NCI-H2029 (cell line): ENCODE data around the gene SAT1.
"Not testable (repeated sequence)": the region's sequence is repeated elsewhere in the genome, so short reads cannot be mapped to it uniquely, and the experiment has no call there.

Experiments
- DNase-seq: peaks from one replicate; lab custom pipeline; 2025; lab: John Stamatoyannopoulos, UW

SAT1 gene

GRCh38 chrX:23782863-23783588 lies at the start of gene SAT1:
Gene SAT1, plus strand, starts transcription at chrX:23783173. Its CDS starts 179 bp downstream, at chrX:23783352.
- peak; percentile 89 for DNase-seq

- DNase-seq = no peak
These were observed 46.9 kb upstream of the SAT1 start for GRCh38 chrX:23736030-23736429.

GRCh38 chrX:23737413-23737812 lies 45.6 kb upstream of the SAT1 start:
- no peak for DNase-seq

GRCh38 chrX:23742174-23742696 lies 40.7 kb upstream of the SAT1 start:
- no peak for DNase-seq

GRCh38 chrX:23742697-23743622 lies 40.0 kb upstream of the SAT1 start, which contains the start of gene ACOT9:
Gene ACOT9, minus strand, starts transcription at chrX:23743276. Its CDS starts 132 bp downstream, at chrX:23743144.
- peak; percentile 88 for DNase-seq

GRCh38 chrX:23743623-23743971 lies 39.4 kb upstream of the SAT1 start:
- not testable (repeated sequence) for DNase-seq

GRCh38 chrX:23745786-23746185 lies 37.2 kb upstream of the SAT1 start:
- no peak for DNase-seq

- no peak for DNase-seq
These were observed 33.8 kb upstream of the SAT1 start for GRCh38 chrX:23749129-23749528.

- no peak for DNase-seq
These were observed 33.4 kb upstream of the SAT1 start for GRCh38 chrX:23749576-23749975.

GRCh38 chrX:23752740-23753415 lies 30.1 kb upstream of the SAT1 start:
- DNase-seq = no peak

- DNase-seq = no peak
These were observed 28.3 kb upstream of the SAT1 start for GRCh38 chrX:23754664-23755063.

GRCh38 chrX:23756165-23756564 lies 26.8 kb upstream of the SAT1 start:
- peak; percentile 14 for DNase-seq

- no peak for DNase-seq
These were observed 23.2 kb upstream of the SAT1 start for GRCh38 chrX:23759821-23760220.

- DNase-seq = peak; percentile 50
These were observed 18.6 kb upstream of the SAT1 start for GRCh38 chrX:23764188-23764984.

- DNase-seq = no peak
These were observed 17.5 kb upstream of the SAT1 start for GRCh38 chrX:23765449-23765848.

- no peak for DNase-seq
These were observed 17.1 kb upstream of the SAT1 start for GRCh38 chrX:23765868-23766267.

GRCh38 chrX:23766650-23767551 lies 16.1 kb upstream of the SAT1 start:
- DNase-seq = no peak

- DNase-seq = no peak
These were observed 12.8 kb upstream of the SAT1 start for GRCh38 chrX:23770142-23770541.

GRCh38 chrX:23771086-23771485 lies 11.9 kb upstream of the SAT1 start:
- not testable (repeated sequence) for DNase-seq

- DNase-seq = peak; percentile 76
These were observed 9.3 kb upstream of the SAT1 start for GRCh38 chrX:23773601-23774175.
